GM21529 (cell line): ENCODE data around the gene RBM39.
"Not testable (repeated sequence)": the region's sequence is repeated elsewhere in the genome, so short reads cannot be mapped to it uniquely, and the experiment has no call there.

Source experiments
- ATAC-seq: cut with Tn5 transposase; IDR thresholded peaks from one replicate; pipeline ENCODE4 v1.9.1; 2021; ENCODE audit not compliant: unreplicated experiment

The RBM39 gene

DNA sequence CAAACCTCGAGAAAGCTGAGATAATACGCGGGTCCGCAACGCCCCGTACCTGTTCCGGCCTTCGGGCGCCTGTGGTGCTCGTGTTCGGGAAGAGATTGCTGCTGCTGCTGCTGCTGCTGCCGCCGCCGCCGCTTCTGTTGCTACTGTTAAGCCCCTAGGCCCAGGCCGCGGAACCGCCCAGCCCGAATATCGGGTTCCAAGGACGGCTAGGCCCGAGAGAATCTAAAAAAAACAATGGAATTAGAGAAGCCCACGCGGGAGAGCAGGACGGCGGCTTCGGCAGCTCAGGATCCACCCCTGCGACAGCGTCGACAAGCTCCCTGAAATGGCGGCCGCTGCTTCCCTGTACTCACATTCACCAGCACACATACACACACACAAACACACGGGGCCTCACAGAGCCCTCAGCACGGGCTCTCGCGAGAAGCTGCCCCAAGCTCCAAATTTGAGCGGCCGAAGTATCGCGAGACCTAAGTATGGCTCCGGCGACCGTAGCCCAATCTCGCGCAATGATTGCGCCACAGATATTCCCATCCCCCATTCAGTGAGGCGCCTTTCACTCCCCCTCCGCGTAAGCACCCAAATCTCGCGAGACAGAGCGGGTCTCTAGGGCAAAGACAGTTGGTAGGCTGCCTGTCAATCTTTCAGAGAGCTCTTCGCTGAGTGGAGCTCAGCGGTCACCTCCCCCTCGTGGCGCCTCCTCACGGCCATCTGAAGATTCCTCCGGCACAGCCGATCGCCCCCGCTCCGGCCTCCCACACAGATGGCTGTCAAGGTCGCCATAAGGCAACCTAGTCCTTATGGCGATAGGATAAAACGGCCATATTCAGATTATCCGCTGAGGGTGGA, at the start of gene RBM39:
RBM39 (minus strand) TSS at position 369 of the 849 bp plus-strand sequence. CDS start 1,386 bp downstream, outside the sequence.
- ATAC-seq = peak; percentile 86

DNA sequence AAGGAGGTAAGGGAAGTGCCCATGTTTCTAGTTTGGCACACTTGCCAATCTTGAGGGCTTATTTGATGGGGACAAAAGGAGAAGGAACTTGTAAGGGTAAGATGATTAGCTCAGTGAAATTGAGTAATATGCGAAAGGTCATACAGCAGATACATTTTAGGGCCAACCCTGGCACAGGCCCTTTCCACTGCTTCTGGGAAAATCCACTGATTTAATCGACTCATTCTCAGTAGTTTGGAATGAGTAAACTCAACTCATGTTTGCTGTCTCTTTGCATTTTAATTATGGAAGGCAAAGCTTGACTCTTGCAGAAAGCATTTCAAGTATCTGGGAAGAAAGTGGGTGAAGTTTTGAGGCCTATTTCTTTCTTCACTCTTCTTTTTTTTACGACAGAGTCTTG, 49.8 kb upstream of the RBM39 start:
- ATAC-seq = no peak

DNA sequence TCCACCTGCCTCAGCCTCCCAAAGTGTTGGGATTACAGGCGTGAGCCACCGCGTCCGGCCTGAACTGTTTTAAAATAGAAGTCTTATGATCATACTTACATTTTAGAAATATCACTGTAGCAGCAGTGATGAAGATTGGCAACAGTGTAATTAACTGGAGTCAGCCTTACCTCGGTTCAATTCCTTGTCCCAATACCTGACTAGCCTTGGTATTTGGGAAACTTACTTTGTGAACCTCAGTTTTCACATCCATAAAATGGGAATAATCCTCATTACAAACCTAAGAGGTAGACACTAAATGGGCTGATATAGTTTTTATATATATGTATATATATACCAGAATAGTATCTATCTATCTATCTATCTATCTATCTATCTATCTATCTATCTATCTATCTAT, 49.0 kb upstream of the RBM39 start:
- no peak for ATAC-seq

- no peak for ATAC-seq
These were observed 46.7 kb upstream of the RBM39 start for GRCh38 chr20:35788796-35789195.

GRCh38 chr20:35785541-35785940, 43.5 kb upstream of the RBM39 start:
- not testable (repeated sequence) for ATAC-seq

GRCh38 chr20:35783811-35784210, 41.8 kb upstream of the RBM39 start:
- ATAC-seq = not testable (repeated sequence)

DNA sequence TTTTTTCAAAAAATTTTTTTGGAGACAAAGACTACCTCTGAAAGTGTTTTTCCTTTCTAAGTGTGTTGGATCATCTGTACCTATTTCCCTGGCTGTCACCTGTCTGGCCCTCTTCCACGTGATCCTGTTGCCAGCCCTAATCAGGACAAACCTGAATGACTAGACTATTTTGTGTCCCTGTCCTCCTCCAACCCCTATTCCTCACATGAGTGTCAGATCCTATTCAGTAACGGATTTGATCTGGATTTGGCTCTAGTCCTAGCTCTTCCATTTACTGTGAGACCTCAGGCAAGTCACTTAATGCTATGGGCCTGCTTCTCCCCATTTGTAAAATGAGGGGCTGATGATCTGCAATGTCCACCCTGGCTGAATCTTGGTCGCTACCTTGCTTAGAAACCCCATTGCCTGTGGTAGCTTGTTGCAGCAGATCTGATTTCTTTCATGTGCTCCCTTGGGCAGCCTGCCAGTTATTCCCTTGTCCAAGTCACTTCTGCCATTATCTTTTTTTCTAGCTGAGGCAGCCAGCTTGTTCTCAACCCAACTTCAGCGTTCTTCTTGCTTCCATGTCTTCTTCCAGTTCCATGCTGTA, 34.5 kb upstream of the RBM39 start:
- ATAC-seq = no peak

DNA sequence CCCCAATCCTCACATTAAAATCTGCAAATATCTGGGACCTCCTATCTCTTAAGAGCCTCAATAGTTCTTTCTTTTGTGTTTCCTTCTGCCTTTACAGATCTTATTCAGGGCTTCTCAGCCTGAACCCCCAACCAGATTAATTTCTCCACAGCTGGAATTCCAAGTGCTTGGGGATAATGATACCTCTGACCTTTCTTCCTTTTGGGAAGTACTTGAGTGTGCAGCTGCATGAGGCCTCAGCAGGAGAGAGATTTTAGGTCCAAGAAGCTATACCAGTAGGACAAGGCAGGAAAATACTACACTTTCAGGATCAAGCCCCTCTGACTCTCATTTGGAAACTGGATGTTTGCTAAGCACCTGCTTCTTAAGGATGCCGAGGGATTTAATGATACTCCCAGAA, 32.3 kb upstream of the RBM39 start:
- ATAC-seq = no peak

DNA sequence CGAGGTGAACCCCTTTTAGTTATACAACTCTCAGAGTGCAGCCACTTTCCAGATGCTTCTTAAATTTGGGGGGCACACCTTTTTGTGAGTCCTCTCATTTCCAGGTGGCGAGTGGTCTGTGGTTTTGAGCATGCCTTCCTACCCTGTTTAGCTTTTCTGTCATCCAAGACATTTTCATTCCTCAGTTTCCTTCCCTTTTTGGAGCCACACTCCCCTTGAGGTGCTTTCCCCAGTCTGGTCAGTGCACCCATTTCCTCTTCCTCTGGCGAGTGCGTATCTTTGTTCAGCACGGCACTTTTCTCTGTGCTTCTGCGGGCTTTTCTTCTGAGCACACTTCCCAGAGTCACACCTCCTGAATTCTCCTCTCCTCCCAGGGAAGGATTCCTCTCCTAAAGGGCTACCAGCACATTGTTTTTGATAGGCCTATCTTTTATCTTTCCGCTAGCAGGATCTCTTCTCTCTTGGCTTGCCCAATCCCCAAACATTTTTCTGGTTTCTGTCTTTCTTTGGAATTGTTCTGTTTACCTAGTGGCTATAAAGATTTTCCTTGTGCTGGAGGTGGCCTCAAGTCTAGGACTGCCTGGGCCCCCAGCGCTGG, 31.2 kb upstream of the RBM39 start:
- ATAC-seq = no peak

- ATAC-seq = no peak
These were observed 30.6 kb upstream of the RBM39 start for GRCh38 chr20:35772563-35773058.

DNA sequence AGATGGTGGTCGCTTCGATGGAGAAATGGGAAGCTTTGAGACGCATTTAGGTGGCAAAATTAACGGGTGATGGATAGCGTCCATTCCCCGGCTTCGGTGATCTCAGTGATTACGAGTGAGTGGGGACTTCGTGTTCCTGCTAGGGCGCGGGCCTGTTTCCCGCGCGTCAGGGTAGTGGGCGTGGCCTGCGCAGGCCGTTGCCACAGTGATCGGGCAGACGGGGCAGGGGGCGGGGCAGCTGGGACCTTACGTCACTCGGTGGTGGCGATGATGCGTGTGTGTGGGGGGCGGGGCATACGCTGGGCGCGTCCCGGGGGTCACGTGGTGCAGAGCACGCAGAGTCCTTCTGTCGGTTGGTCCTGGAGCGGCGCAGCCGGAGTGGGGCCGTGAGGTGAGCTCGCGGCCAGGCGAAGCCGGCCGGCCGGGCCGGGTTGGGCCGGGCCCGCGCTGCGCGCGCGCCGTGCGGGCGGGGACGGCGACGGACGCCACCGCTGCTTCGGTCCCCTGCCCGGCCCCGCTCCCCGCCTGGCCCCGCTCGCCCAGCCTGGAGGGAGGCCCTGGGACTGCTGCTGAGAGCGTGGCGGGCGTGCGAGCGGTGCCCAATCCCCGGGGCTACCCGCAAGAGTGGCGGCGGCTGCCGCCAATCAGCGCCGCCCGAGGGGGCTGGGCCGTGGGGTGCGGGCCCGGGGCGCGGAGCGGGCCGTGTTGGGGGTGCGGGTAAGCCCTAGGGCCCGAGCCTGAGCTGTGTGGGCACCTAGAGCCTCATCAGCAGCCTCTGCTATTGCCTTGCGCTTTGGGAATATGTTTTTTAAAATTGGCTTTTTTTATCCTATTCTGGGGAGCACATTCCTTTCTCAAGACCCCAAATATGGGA, 29.9 kb upstream of the RBM39 start, which contains the start of gene PHF20:
PHF20 (plus strand) TSS at position 327 of the 874 bp plus-strand sequence. CDS start 29,508 bp downstream, outside the sequence.
- ATAC-seq = peak; percentile 81

- no peak for ATAC-seq
These were observed 29.3 kb upstream of the RBM39 start for GRCh38 chr20:35771367-35771688.

GRCh38 chr20:35768731-35769664, 26.9 kb upstream of the RBM39 start:
- no peak for ATAC-seq

- ATAC-seq = peak; percentile 53
These were observed 25.8 kb upstream of the RBM39 start for GRCh38 chr20:35767683-35768481.

DNA sequence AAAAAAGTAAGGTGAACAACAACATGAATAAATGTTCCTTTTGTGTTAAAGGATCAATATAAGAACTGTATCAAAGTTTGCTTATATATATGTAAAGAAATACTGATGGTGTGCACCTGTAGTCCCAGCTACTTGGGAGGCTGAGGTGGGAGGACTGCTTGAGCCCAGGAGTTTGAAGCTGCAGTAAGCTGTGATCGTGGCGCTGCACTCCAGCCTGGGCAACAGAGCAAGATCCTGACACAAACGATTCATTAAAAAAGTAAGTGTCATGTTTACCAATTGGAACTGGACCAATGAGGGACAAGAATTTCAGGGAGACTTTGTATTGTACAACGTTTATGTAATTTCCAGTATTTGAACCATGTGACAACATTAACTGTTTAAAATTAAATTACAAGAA, 24.8 kb upstream of the RBM39 start:
- ATAC-seq = no peak

DNA sequence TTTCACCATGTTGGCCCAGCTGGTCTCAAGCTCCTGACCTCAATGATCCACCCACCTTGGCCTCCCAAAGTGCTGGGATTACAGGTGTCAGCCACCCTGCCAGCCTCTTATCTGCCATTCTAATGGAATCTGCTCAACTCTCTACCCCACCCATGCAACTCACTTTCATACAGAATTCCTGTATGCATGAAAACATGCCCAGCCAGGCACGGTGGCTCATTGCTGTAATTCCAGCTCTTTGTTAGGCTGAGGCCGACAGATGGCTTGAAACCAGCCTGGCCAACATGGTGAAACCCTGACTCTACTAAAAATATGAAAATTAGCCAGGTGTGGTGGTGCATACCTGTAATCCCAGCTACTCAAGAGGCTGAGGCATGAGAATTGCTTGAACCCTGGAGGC, 22.9 kb upstream of the RBM39 start:
- ATAC-seq = not testable (repeated sequence)

GRCh38 chr20:35762461-35762860, 20.4 kb upstream of the RBM39 start:
- no peak for ATAC-seq

GRCh38 chr20:35761548-35761947, 19.5 kb upstream of the RBM39 start:
- ATAC-seq = not testable (repeated sequence)

GRCh38 chr20:35757098-35757705, 15.1 kb upstream of the RBM39 start:
- ATAC-seq = no peak
